B cell (primary cell): Measurements from ENCODE around the gene SHISAL2A. TPM values are rescaled to one million over a fixed set of nuclear protein-coding genes. Genes with fewer than 3 reads are reported as not detected.

ENCODE experiments used
- ATAC-seq: fragments of 200-7000 bp; cut with Tn5 transposase; one replicate; pipeline ENCODE4 v1.10.0; 2021; ENCODE audit warnings: low read depth, mild to moderate bottlenecking, moderate number of reproducible peaks, moderate library complexity
- CTCF ChIA-PET: fragments of 350-600 bp; sonication (Branson Sonifier 250); formaldehyde crosslinking; loops from one replicate; lab custom pipeline; 2021; ENCODE audit warnings: antibody characterized with exemption, inconsistent platforms; lab: Charles Lee
- POLR2A ChIA-PET: fragments of 350-600 bp; sonication (Branson Sonifier 250); formaldehyde crosslinking; loops from one replicate; lab custom pipeline; 2021; ENCODE audit warnings: antibody characterized with exemption; lab: Charles Lee
- DNase-seq: peaks from one replicate; pipeline ENCODE4 v3.0.0; 2013
- H2AFZ ChIP-seq: 2 replicates; pipeline ENCODE4 v1.6.1; 2012; ENCODE audit warnings: mild to moderate bottlenecking, low read depth, low read length; ENCODE audit not compliant: insufficient read depth, poor library complexity, severe bottlenecking
- H3K27ac ChIP-seq, 2 donors: 1 replicate in 1 of 2; 2 replicates in 1 of 2; pipeline ENCODE4 v1.5.1; 2012 to 2013; ENCODE audit warnings: low read length in 2 of 2, mild to moderate bottlenecking in 2 of 2, moderate library complexity in 1 of 2
- H3K27me3 ChIP-seq, 4 experiments: fragments of 200-600 bp in 1 of 4; sonication (generic) in 1 of 4; replicated peaks in 1 of 4; 1 replicate in 2 of 4; 2 replicates in 2 of 4; pipeline versions ENCODE4 v1.6.1 to v1.7.0; 2013 to 2016; ENCODE audit warnings: low read length in 3 of 4, mild to moderate bottlenecking in 2 of 4, mixed read lengths in 1 of 4, moderate library complexity in 1 of 4; ENCODE audit not compliant: insufficient read depth in 4 of 4, control insufficient read depth in 3 of 4; ENCODE audit errors: control extremely low read depth in 1 of 4
- H3K36me3 ChIP-seq, 2 experiments: replicated peaks in 1 of 2; 1 replicate in 1 of 2; 2 replicates in 1 of 2; pipeline versions ENCODE4 v1.6.1 to v1.7.1; 2013; ENCODE audit warnings: low read length in 1 of 2; ENCODE audit not compliant: insufficient read depth in 2 of 2, control insufficient read depth in 1 of 2; ENCODE audit errors: control extremely low read depth in 1 of 2, extremely low read depth in 1 of 2
- H3K4me1 ChIP-seq, 2 donors: fragments of 200-600 bp in 1 of 2; sonication (generic) in 1 of 2; 1 replicate in 1 of 2; 2 replicates in 1 of 2; pipeline versions ENCODE4 v1.5.1 to v1.6.1; 2013 to 2017; ENCODE audit warnings: low read length in 2 of 2; ENCODE audit not compliant: control insufficient read depth in 2 of 2, insufficient read depth in 2 of 2
- H3K4me2 ChIP-seq: replicated peaks from 2 replicates; pipeline ENCODE3; 2012; ENCODE audit warnings: mild to moderate bottlenecking, low read depth, low read length; ENCODE audit not compliant: poor library complexity, severe bottlenecking
- H3K4me3 ChIP-seq, 5 experiments: fragments of 200-600 bp in 1 of 5; sonication (generic) in 1 of 5; 1 replicate in 3 of 5; 2 replicates in 2 of 5; pipeline versions ENCODE4 v1.5.1 to v1.7.0; 2011 to 2016; ENCODE audit warnings: low read length in 4 of 5, mild to moderate bottlenecking in 4 of 5, low read depth in 2 of 5, control low read depth in 1 of 5, moderate library complexity in 1 of 5; ENCODE audit not compliant: insufficient read depth in 1 of 5; ENCODE audit errors: control extremely low read depth in 1 of 5, extremely low read depth in 1 of 5
- H3K79me2 ChIP-seq: fragments of 200-600 bp; sonication (generic); one replicate; pipeline ENCODE4 v1.6.0; 2016; ENCODE audit warnings: low read length; ENCODE audit not compliant: control insufficient read depth, insufficient read depth
- H3K9ac ChIP-seq: fragments of 200-600 bp; sonication (generic); 2 replicates; pipeline ENCODE4 v1.6.1; 2017; ENCODE audit warnings: mild to moderate bottlenecking, low read length, moderate library complexity
- H3K9me3 ChIP-seq, 3 donors: one replicate each; pipeline versions ENCODE4 v1.6.1 to v1.7.1; 2013; ENCODE audit warnings: low read length in 2 of 3; ENCODE audit not compliant: control insufficient read depth in 2 of 3, insufficient read depth in 1 of 3; ENCODE audit errors: control extremely low read depth in 1 of 3
- H4K20me1 ChIP-seq: 2 replicates; pipeline ENCODE4 v1.6.0; 2012; ENCODE audit warnings: mild to moderate bottlenecking, low read length; ENCODE audit not compliant: insufficient read depth, control insufficient read depth, poor library complexity, severe bottlenecking
- H3K27ac Mint-ChIP-seq: one replicate; pipeline ENCODE4 v1.8.0; 2021; ENCODE audit warnings: mixed read lengths
- H3K27me3 Mint-ChIP-seq: one replicate; pipeline ENCODE4 v1.8.0; 2021; ENCODE audit warnings: mixed read lengths
- H3K4me1 Mint-ChIP-seq: one replicate; pipeline ENCODE4 v1.8.0; 2021; ENCODE audit warnings: mixed read lengths
- H3K4me3 Mint-ChIP-seq: one replicate; pipeline ENCODE4 v1.8.0; 2021; ENCODE audit warnings: mixed read lengths
- H3K9me3 Mint-ChIP-seq: one replicate; pipeline ENCODE4 v1.8.0; 2022; ENCODE audit warnings: mixed read lengths; ENCODE audit not compliant: insufficient read depth
- CTCF ChIP-seq: fragments of 200-600 bp; IDR thresholded peaks from one replicate; pipeline ENCODE4 v1.8.0; 2022; ENCODE audit warnings: antibody characterized with exemption, mild to moderate bottlenecking
- EZH2 ChIP-seq: IDR thresholded peaks from 2 replicates; pipeline ENCODE4 v1.6.1; 2012; ENCODE audit warnings: borderline replicate concordance, low read depth, mild to moderate bottlenecking, moderate library complexity, low read length; ENCODE audit not compliant: insufficient read depth, poor library complexity, severe bottlenecking
- WGBS: methylation state at CpG from one replicate; pipeline ENCODE4 v1.1.5; 2013; ENCODE audit warnings: missing lambda C conversion rate; ENCODE audit not compliant: insufficient coverage; 5-methylcytosine and 5-hydroxymethylcytosine counted together
- intact Hi-C: fragments of 100-400 bp; cut with micrococcal nuclease; formaldehyde crosslinking; loops from one replicate; pipeline ENCODE4 v1.10.0; 2022
- polyA plus RNA-seq: library from polyadenylated mRNA; depleted of rRNA; stranded (reverse); fragments of >200 nt; gene quantifications from 2 replicates; pipeline ENCODE4 v1.2.3, GENCODE V29; 2012
- total RNA-seq, 2 donors: library from RNA; stranded (reverse); fragments of 120-200 nt in 1 of 2; gene quantifications; 1 replicate in 1 of 2; 2 replicates in 1 of 2; pipeline versions ENCODE4 v1.2.3 to v1.2.4, GENCODE V29; 2013 to 2022

SHISAL2A gene
- total and polyA plus RNA-seq, 2 donors (not counting 1 experiment from before 2014, with no cell fraction given), result 63.3 to 91.0 TPM

GRCh38 chr1:52676249-52676903 lies 43.4 kb downstream of the SHISAL2A start:
- Mint-ChIP-seq H3K4me1 (peaks cover 6% of the 10 kb centered on the region), H3K27ac (no peak overlapping the region), H3K27me3 (no peaks in the 10 kb centered on the region), H3K4me3 (no peak overlapping the region), H3K9me3 (no peaks in the 10 kb centered on the region)
- no peak overlapping the region for H3K4me3 ChIP-seq
- no peak overlapping the region for H3K4me2 ChIP-seq
- no peaks in the 10 kb centered on the region for H3K9me3 ChIP-seq
- H2AFZ ChIP-seq, result no peak overlapping the region
- no peaks in the 10 kb centered on the region for H3K4me1 ChIP-seq
- CTCF ChIA-PET, result interaction anchor here (1.8 kb wide), 2 partner anchors 8 to 10 kb away, joined by 4 to 8 read pairs; no protein-coding TSS in a partner anchor
- no peaks in the 10 kb centered on the region for H3K79me2 ChIP-seq
- H3K9ac ChIP-seq, result no peak overlapping the region
- H3K36me3 ChIP-seq, result peaks cover 4 to 45% of the 10 kb centered on the region in 2 experiments
- 94% methylated on average over 7 of the region's 8 CpGs for WGBS
- POLR2A ChIA-PET, result no interaction called here
- DNase-seq (no peak), ATAC-seq (no peak)
- H3K27ac ChIP-seq, result no peak overlapping the region
- H3K27me3 ChIP-seq, result no peaks in the 10 kb centered on the region
- no peaks in the 10 kb centered on the region for H4K20me1 ChIP-seq
- TF ChIP-seq EZH2 (no peak), CTCF (no peak)
- intact Hi-C loops, result no loop called here

- Mint-ChIP-seq H3K9me3 (no peaks in the 10 kb centered on the region), H3K27me3 (no peaks in the 10 kb centered on the region), H3K4me3 (no peak overlapping the region), H3K27ac (no peak overlapping the region), H3K4me1 (peaks cover 6% of the 10 kb centered on the region)
- H3K4me3 ChIP-seq, result no peak overlapping the region
- TF ChIP-seq EZH2, result no peak
- no peak for TF ChIP-seq CTCF
- no peaks in the 10 kb centered on the region for H4K20me1 ChIP-seq
- intact Hi-C loops, result no loop called here
- WGBS, result 82% methylated on average over 3 of the region's 6 CpGs
- ATAC-seq, result no peak
- ChIA-PET CTCF (interaction anchor here (1.4 to 1.8 kb wide), 3 partner anchors 9 to 20 kb away, joined by 4 to 8 read pairs (median 4); no protein-coding TSS in a partner anchor), POLR2A (interaction anchor here (0.7 kb wide), 1 partner anchor 9 kb away, joined by 3 read pairs; no protein-coding TSS in a partner anchor)
- H3K36me3 ChIP-seq, result peaks cover 4 to 44% of the 10 kb centered on the region in 2 experiments
- H3K4me2 ChIP-seq, result no peak overlapping the region
- no peak overlapping the region for H3K27ac ChIP-seq
- H3K27me3 ChIP-seq, result no peaks in the 10 kb centered on the region
- no peak overlapping the region for H3K9ac ChIP-seq
- no peaks in the 10 kb centered on the region for H3K9me3 ChIP-seq
- H3K79me2 ChIP-seq, result no peaks in the 10 kb centered on the region
- H3K4me1 ChIP-seq, result no peaks in the 10 kb centered on the region
- H2AFZ ChIP-seq, result no peak overlapping the region
- no peak for DNase-seq
Measured at GRCh38 chr1:52677076-52677806, 44.3 kb downstream of the SHISAL2A start.
